Heart right ventricle (tissue), 16 donors: ENCODE data around the gene OVOL1. TPM values are rescaled to one million over a fixed set of nuclear protein-coding genes. Genes with fewer than 3 reads are reported as not detected.

ENCODE experiments used
- ATAC-seq, 8 donors: fragments of 200-7000 bp; cut with Tn5 transposase; one replicate each; pipeline ENCODE4 v1.9.1; 2020; ENCODE audit warnings: mild to moderate bottlenecking in 8 of 8, moderate library complexity in 8 of 8, moderate number of reproducible peaks in 1 of 8
- DNase-seq, 2 donors: peaks; one replicate each; pipeline ENCODE4 v3.0.0-alpha.2; 2020
- H3K27ac ChIP-seq, 10 donors: fragments of 200-600 bp; sonication (generic) in 2 of 10; one replicate each; pipeline versions ENCODE4 v1.5.0 to v1.8.0; 2020 to 2022; ENCODE audit warnings: mild to moderate bottlenecking in 3 of 10
- H3K27me3 ChIP-seq, 7 donors: fragments of 200-600 bp; one replicate each; pipeline ENCODE4 v1.8.0; 2021 to 2022; ENCODE audit warnings: mild to moderate bottlenecking in 2 of 7
- H3K36me3 ChIP-seq, 9 donors: fragments of 200-600 bp; sonication (generic) in 1 of 9; one replicate each; pipeline versions ENCODE4 v1.5.0 to v1.8.0; 2020 to 2022; ENCODE audit warnings: mild to moderate bottlenecking in 2 of 9
- H3K4me1 ChIP-seq, 9 donors: fragments of 200-600 bp; sonication (generic) in 1 of 9; one replicate each; pipeline versions ENCODE4 v1.5.0 to v1.8.0; 2020 to 2022; ENCODE audit warnings: mild to moderate bottlenecking in 4 of 9
- H3K4me3 ChIP-seq, 10 donors: fragments of 200-600 bp; sonication (generic) in 2 of 10; one replicate each; pipeline versions ENCODE4 v1.5.0 to v1.8.0; 2020 to 2022; ENCODE audit warnings: mild to moderate bottlenecking in 7 of 10, moderate library complexity in 2 of 10
- H3K9me3 ChIP-seq, 11 donors: fragments of 200-600 bp in 10 of 11; sonication (generic) in 2 of 11; one replicate each; pipeline versions ENCODE4 v1.5.0 to v1.8.0; 2013 to 2022; ENCODE audit warnings: mild to moderate bottlenecking in 2 of 11, control low read depth in 1 of 11, moderate library complexity in 1 of 11
- CTCF ChIP-seq, 9 donors: fragments of 200-600 bp; sonication (generic) in 2 of 9; IDR thresholded peaks; one replicate each; pipeline versions ENCODE4 v1.5.0 to v1.8.0; 2021 to 2022; ENCODE audit warnings: antibody characterized with exemption in 9 of 9, mild to moderate bottlenecking in 5 of 9, moderate library complexity in 1 of 9
- WGBS, 2 donors: extraction: QIAGEN DNeasy Blood & Tissue Kit; methylation state at CpG; one replicate each; pipeline ENCODE4 v1.1.7; 2013; ENCODE audit warnings: inconsistent platforms in 1 of 2; 5-methylcytosine and 5-hydroxymethylcytosine counted together
- intact Hi-C, 10 donors: fragments of 100-400 bp; cut with DNase I; formaldehyde crosslinking; loops; one replicate each; pipeline versions ENCODE4 v1.11.1 to v1.14.2; 2022
- polyA plus RNA-seq, 2 donors: library from polyadenylated mRNA; stranded (reverse); fragments of 200-250 nt; gene quantifications; one replicate each; pipeline ENCODE4 v1.2.3, GENCODE V29; 2013
- total RNA-seq, 10 donors: library from RNA; stranded (reverse); fragmentation: NEBNext Ultra II Directional in 3 of 10; extraction: Animal tissue kit (Norgen Biotek cat#: 25700) in 3 of 10; gene quantifications; one replicate each; pipeline versions ENCODE4 v1.2.1 to v1.2.4, GENCODE V29; 2021 to 2023
- donor health status: Arrhythmogenic right ventricular cardiomyopathy.
- donor health status: ischemic (EF 13 %, LVEDD 7.1; RV severe dilation, severe dysfunction).
- donor health status: healthy with polysubstance abuse.
- donor health status: DM: no; HTN: yes; CAD: no.
- donor health status: DM: no; HTN: no; CAD: no.
- donor health status: ischemic (EF 25% LVEDD 6.9; RV normal size, moderate dysfunction).
- donor health status: ischemic (EF 25% LVEDD 5.7; RV mildly dilated, moderate dysfunction).
- donor health status: healthy.
- donor health status: DM: yes; HTN: yes; CAD: no.
- donor health status: Ischemic cardiomyopathy.
- donor health status: ischemic (EF 35%, LVEDD 5.7; RV mildly dilated, moderate dysfunction).
- donor health status: nonischemic (EF 11% LVEDD 7.7; RV severe dilation, severe dysfunction).
- donor health status: DM: yes; HTN: yes; CAD: no.
- donor health status: PGD.
- donor health status: ischemic (EF 29% LVEDD 5.4; RV normal size, mild dysfunction).
- donor health status: nonischemic (EF 23%, LVEDD 6.1; RV moderate dilation, normal function).

OVOL1 gene
- total and polyA plus RNA-seq, 12 donors, result not detected

- ATAC-seq (peak in 4 of 8 donors; percentile 25 to 56 (median 48)), DNase-seq (no peak)
- Histone ChIP-seq H3K4me3 (no peak overlapping the region), H3K36me3 (peaks cover 0 to 7% (median 0%) of the 10 kb centered on the region in 9 donors), H3K27ac (peak overlapping the region in 1 of 10 donors; percentile 33), H3K27me3 (peaks cover 0 to 8% (median 0%) of the 10 kb centered on the region in 7 donors), H3K4me1 (peaks cover 2 to 33% (median 11%) of the 10 kb centered on the region in 9 donors), H3K9me3 (no peaks in the 10 kb centered on the region)
- WGBS, 2 donors, result 61 to 62% methylated on average over 18 of the region's 18 CpGs
- TF ChIP-seq CTCF (IDR thresholded peaks at IDR 0.05), result no peak
- intact Hi-C loops, result loop anchor here in 5 of 10 donors (5.0 to 10.0 kb wide), 4 partner anchors 50 to 190 kb away; no protein-coding TSS in a partner anchor
Measured at GRCh38 chr11:65814131-65814985, 27.5 kb downstream of the OVOL1 start.

GRCh38 chr11:65814986-65815565, 28.2 kb downstream of the OVOL1 start:
- no peak for ATAC-seq
- Histone ChIP-seq H3K9me3 (no peaks in the 10 kb centered on the region), H3K4me3 (no peak overlapping the region), H3K4me1 (peaks cover 2 to 33% (median 11%) of the 10 kb centered on the region in 9 donors), H3K27ac (no peak overlapping the region), H3K27me3 (peaks cover 0 to 7% (median 0%) of the 10 kb centered on the region in 7 donors), H3K36me3 (peaks cover 0 to 7% (median 0%) of the 10 kb centered on the region in 9 donors)
- intact Hi-C loops, result loop anchor here in 9 of 10 donors (5.0 to 10.0 kb wide), 7 partner anchors 33 to 190 kb away; partner anchors contain the start of genes AP5B1 (in 4 of the 9) and KAT5 (in 1 of the 9)
- TF ChIP-seq CTCF (IDR thresholded peaks at IDR 0.05), result no peak
- DNase-seq, result no peak
- 89 to 91% methylated on average over 16 of the region's 16 CpGs for WGBS, 2 donors

DNA sequence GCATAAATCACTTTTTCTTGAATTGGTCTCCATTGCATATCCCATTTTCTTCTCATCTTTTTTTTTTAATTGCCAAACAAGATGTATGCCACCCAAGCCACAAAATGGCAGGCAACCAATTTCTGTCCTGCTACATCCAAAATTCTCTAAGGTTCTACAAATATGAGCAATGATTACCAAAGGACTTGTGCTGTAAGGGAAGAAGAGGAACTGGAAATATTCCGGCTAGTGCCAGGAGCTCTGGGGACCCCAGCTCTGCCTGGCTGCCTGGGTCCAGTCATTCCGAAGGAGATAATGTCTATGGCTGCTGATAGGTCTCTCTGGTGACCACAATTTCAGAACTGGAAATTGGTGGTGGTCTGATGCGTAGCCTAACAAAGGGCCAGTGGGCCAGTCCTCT, 29.8 kb downstream of the OVOL1 start:
- Histone ChIP-seq H3K4me3 (peak overlapping the region in 2 of 10 donors; percentile 64 to 75), H3K27me3 (no peaks in the 10 kb centered on the region), H3K36me3 (peaks cover 0 to 7% (median 0%) of the 10 kb centered on the region in 9 donors), H3K9me3 (no peaks in the 10 kb centered on the region), H3K4me1 (peaks cover 2 to 33% (median 11%) of the 10 kb centered on the region in 9 donors), H3K27ac (no peak overlapping the region)
- no peak for DNase-seq
- WGBS, 2 donors, result 97 to 98% methylated on average over 3 of the region's 3 CpGs
- intact Hi-C loops, result loop anchor here in 9 of 10 donors (2.0 to 10.0 kb wide), 9 partner anchors 34 to 192 kb away; partner anchors contain the start of genes AP5B1 (in 5 of the 9) and KAT5 (in 1 of the 9)
- TF ChIP-seq CTCF (IDR thresholded peaks at IDR 0.05), result no peak
- no peak for ATAC-seq

GRCh38 chr11:65817312-65817834, 30.5 kb downstream of the OVOL1 start:
- TF ChIP-seq CTCF (IDR thresholded peaks at IDR 0.05), result no peak
- H3K27me3 ChIP-seq, result no peaks in the 10 kb centered on the region
- peak overlapping the region in 8 of 10 donors; percentile 36 to 84 (median 62) for H3K27ac ChIP-seq
- 69 to 81% methylated on average over 5 of the region's 5 CpGs for WGBS, 2 donors
- H3K36me3 ChIP-seq, result peaks cover 0 to 7% (median 0%) of the 10 kb centered on the region in 9 donors
- H3K9me3 ChIP-seq, result no peaks in the 10 kb centered on the region
- intact Hi-C loops, result loop anchor here in 9 of 10 donors (2.0 to 10.0 kb wide), 9 partner anchors 35 to 193 kb away; partner anchors contain the start of genes AP5B1 (in 5 of the 9) and KAT5 (in 1 of the 9)
- DNase-seq (no peak), ATAC-seq (no peak)
- peaks cover 0 to 26% (median 9%) of the 10 kb centered on the region in 9 donors for H3K4me1 ChIP-seq
- H3K4me3 ChIP-seq, result peak overlapping the region; percentile 23 to 75 (median 62)
